Measurements from ENCODE around the gene GCAT. TPM values are rescaled to one million over a fixed set of nuclear protein-coding genes. Genes with fewer than 3 reads are reported as not detected.

Gene GCAT
- polyA plus RNA-seq, 1 donor (not counting 4 experiments of a cell fraction or from before 2014, with no cell fraction given) = 8.4 TPM

DNA sequence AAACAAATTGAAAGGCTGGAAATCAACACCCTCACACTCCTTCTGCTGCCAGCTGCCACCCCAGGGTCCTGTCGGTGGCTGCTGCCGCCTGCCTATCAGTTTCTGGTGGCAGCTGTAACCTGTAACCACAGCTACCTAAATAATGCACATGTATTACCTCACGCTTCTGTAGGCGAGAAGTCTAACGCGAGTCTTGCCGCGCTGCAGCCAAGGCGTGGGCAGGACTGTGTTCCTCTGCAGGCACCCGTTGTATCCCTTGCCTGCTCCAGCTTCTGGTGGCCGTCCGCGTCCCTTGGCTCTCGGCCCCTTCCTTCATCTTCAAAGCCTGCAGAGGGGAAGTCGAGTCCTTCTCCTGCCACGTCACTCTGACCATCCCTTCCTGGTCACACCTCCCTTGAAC lies 44.1 kb upstream of the GCAT start:
- H3K4me2 ChIP-seq (ENCODE audit: control insufficient read depth, extremely low read depth, insufficient read depth, low read depth, low read length) = no peak overlapping the region
- H3K27ac ChIP-seq (ENCODE audit: control insufficient read depth, insufficient read depth, low read length) = no peak overlapping the region
- FAIRE-seq (no peak), DNase-seq (ENCODE audit: low read depth, low spot score) (no peak)
- H2AFZ ChIP-seq (ENCODE audit: control insufficient read depth, low read length) = no peak overlapping the region
- no peaks in the 10 kb centered on the region for H3K79me2 ChIP-seq (ENCODE audit: control insufficient read depth, insufficient read depth, low read length)
- H4K20me1 ChIP-seq (ENCODE audit: control insufficient read depth, extremely low read depth, insufficient read depth, low read length) = peaks cover 6% of the 10 kb centered on the region
- H3K27me3 ChIP-seq (ENCODE audit: control insufficient read depth, extremely low read depth, insufficient read depth, low read length) = no peaks in the 10 kb centered on the region
- TF ChIP-seq EZH2 (IDR thresholded peaks at IDR 0.05; ENCODE audit: low read length) = no peak
- TF ChIP-seq, protein P1, sequence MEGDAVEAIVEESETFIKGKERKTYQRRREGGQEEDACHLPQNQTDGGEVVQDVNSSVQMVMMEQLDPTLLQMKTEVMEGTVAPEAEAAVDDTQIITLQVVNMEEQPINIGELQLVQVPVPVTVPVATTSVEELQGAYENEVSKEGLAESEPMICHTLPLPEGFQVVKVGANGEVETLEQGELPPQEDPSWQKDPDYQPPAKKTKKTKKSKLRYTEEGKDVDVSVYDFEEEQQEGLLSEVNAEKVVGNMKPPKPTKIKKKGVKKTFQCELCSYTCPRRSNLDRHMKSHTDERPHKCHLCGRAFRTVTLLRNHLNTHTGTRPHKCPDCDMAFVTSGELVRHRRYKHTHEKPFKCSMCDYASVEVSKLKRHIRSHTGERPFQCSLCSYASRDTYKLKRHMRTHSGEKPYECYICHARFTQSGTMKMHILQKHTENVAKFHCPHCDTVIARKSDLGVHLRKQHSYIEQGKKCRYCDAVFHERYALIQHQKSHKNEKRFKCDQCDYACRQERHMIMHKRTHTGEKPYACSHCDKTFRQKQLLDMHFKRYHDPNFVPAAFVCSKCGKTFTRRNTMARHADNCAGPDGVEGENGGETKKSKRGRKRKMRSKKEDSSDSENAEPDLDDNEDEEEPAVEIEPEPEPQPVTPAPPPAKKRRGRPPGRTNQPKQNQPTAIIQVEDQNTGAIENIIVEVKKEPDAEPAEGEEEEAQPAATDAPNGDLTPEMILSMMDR (optimal IDR thresholded peaks at IDR 0.05 in 1 of 3, IDR thresholded peaks at IDR 0.05 in 1 of 3, conservative IDR thresholded peaks at IDR 0.05 in 1 of 3; ENCODE audit: extremely low read depth in 1 of 3, insufficient read depth in 2 of 3, low read length in 3 of 3) = no peak
- H3K4me3 ChIP-seq (ENCODE audit: control insufficient read depth in 2 of 3, extremely low read depth in 1 of 3, insufficient read depth in 2 of 3, low read depth in 1 of 3, low read length in 3 of 3) = no peak overlapping the region
- peaks cover 2% of the 10 kb centered on the region for H3K9me1 ChIP-seq (ENCODE audit: control insufficient read depth, extremely low read depth, insufficient read depth, low read length)
- dilution Hi-C loops (cut with MboI; ENCODE audit: extremely low pct_ligation_motif_present, low sequenced_read_pairs) = no loop called here
- H3K9me3 ChIP-seq (ENCODE audit: control insufficient read depth, low read depth, low read length) = no peaks in the 10 kb centered on the region
- H3K4me1 ChIP-seq (ENCODE audit: control insufficient read depth, extremely low read depth, insufficient read depth, low read length) = peaks cover 9% of the 10 kb centered on the region
- H3K9ac ChIP-seq (ENCODE audit: control insufficient read depth, extremely low read depth, insufficient read depth, low read length) = no peak overlapping the region
- H3K36me3 ChIP-seq (ENCODE audit: control insufficient read depth in 2 of 2, extremely low read depth in 1 of 2, insufficient read depth in 2 of 2, low read length in 2 of 2) = peaks cover 40 to 48% of the 10 kb centered on the region in 2 experiments

DNA sequence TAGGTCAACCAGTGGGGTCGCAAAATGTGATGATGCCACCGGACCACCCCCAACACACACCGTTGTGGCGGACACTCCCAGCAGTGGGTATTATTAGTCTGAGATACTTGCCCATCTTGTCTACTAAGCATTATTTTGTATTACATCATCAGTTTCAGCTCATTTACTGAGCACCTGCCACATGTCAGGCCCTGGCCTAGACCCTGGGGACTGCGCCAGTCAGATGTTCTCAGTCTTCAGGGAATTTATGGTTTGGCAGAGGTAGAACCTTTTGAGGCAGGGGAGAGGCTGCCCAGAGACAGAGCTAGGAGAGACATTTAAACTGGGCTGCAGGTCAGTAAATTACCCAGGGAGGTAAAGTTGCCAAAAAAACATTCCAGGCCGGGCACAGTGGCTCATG lies 43.1 kb upstream of the GCAT start:
- FAIRE-seq (no peak), DNase-seq (ENCODE audit: low read depth, low spot score) (no peak)
- no peak for TF ChIP-seq EZH2 (IDR thresholded peaks at IDR 0.05; ENCODE audit: low read length)
- TF ChIP-seq, protein P1 (optimal IDR thresholded peaks at IDR 0.05 in 1 of 3, IDR thresholded peaks at IDR 0.05 in 1 of 3, conservative IDR thresholded peaks at IDR 0.05 in 1 of 3; ENCODE audit: extremely low read depth in 1 of 3, insufficient read depth in 2 of 3, low read length in 3 of 3) = no peak
- H3K79me2 ChIP-seq (ENCODE audit: control insufficient read depth, insufficient read depth, low read length) = no peaks in the 10 kb centered on the region
- H2AFZ ChIP-seq (ENCODE audit: control insufficient read depth, low read length) = no peak overlapping the region
- H3K9me1 ChIP-seq (ENCODE audit: control insufficient read depth, extremely low read depth, insufficient read depth, low read length) = peaks cover 2% of the 10 kb centered on the region
- H3K9me3 ChIP-seq (ENCODE audit: control insufficient read depth, low read depth, low read length) = no peaks in the 10 kb centered on the region
- H3K4me3 ChIP-seq (ENCODE audit: control insufficient read depth in 2 of 3, extremely low read depth in 1 of 3, insufficient read depth in 2 of 3, low read depth in 1 of 3, low read length in 3 of 3) = no peak overlapping the region
- dilution Hi-C loops (cut with MboI; ENCODE audit: extremely low pct_ligation_motif_present, low sequenced_read_pairs) = no loop called here
- no peak overlapping the region for H3K27ac ChIP-seq (ENCODE audit: control insufficient read depth, insufficient read depth, low read length)
- peaks cover 30 to 44% of the 10 kb centered on the region in 2 experiments for H3K36me3 ChIP-seq (ENCODE audit: control insufficient read depth in 2 of 2, extremely low read depth in 1 of 2, insufficient read depth in 2 of 2, low read length in 2 of 2)
- H3K9ac ChIP-seq (ENCODE audit: control insufficient read depth, extremely low read depth, insufficient read depth, low read length) = no peak overlapping the region
- H3K4me2 ChIP-seq (ENCODE audit: control insufficient read depth, extremely low read depth, insufficient read depth, low read depth, low read length) = no peak overlapping the region
- peaks cover 9% of the 10 kb centered on the region for H3K4me1 ChIP-seq (ENCODE audit: control insufficient read depth, extremely low read depth, insufficient read depth, low read length)
- H4K20me1 ChIP-seq (ENCODE audit: control insufficient read depth, extremely low read depth, insufficient read depth, low read length) = peaks cover 6% of the 10 kb centered on the region
- H3K27me3 ChIP-seq (ENCODE audit: control insufficient read depth, extremely low read depth, insufficient read depth, low read length) = no peaks in the 10 kb centered on the region
